ENCODE results near the gene PRXL2B.

The PRXL2B gene

DNA sequence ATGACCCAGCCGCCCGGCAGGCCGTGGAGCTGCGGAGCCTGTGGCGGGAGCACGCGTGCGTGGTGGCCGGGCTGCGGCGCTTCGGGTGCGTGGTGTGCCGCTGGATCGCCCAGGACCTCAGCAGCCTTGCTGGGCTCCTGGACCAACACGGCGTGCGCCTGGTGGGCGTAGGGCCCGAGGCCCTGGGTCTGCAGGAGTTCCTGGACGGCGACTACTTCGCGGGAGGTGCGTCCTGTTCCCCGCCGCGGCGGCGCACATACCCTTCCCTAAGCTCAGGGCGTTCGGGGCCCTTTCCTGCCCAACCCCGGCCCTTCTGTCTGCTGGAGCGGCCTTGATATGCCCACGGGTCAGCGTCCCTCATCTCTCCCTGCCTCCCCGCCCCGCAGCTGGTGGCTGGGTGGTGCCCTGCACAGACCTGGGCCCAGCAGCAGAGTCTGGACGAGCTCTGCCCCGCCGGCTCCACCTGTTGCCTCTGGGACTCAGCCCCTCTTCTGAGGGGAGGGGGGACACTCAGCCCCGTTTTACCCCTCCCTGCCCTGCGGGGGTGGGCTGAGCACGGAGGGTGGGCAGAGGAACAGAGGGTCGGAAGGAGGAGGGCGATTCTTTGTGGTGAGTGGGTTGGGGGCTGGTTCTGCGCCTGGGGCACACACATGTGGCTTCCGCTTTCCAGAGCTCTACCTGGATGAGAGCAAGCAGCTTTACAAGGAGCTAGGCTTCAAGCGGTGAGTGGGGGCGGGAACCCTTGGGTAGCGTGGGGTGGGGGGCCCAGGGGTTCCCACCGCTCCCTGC, 688 bp downstream of the PRXL2B start:
- no peak for FAIRE-seq

DNA sequence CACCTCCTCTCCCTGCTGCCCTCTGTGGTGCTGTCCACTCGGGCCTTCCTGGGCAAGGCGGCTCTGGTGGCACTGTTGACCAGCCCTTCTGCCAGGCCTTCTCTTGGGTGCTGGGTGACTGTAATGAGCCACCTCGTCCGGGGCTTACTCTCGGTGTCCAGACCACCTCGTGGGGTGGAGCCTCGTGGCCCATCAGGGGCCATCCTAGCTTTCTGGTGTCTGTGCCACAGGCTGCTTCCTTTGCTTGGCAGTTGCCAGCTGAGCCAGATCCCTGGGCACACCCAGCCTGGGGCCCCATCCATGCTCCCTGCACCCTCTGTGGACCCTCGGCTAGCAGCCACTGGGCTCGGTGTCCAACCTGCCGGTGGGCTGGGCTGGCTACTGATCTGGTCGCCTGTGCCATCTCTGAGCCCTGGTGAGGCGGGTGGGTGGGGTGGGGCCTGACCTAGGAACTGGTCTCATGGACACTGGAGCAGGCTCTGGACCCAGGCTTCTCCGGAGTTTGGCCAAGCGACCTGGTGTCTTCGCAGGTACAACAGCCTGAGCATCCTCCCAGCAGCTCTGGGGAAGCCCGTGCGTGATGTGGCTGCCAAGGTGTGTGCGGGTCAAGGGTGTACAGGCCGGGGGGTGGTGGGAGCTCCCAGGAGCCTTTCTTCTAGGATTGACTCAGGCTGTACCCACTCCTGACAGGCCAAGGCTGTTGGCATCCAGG, 1.4 kb downstream of the PRXL2B start:
- FAIRE-seq = no peak

DNA sequence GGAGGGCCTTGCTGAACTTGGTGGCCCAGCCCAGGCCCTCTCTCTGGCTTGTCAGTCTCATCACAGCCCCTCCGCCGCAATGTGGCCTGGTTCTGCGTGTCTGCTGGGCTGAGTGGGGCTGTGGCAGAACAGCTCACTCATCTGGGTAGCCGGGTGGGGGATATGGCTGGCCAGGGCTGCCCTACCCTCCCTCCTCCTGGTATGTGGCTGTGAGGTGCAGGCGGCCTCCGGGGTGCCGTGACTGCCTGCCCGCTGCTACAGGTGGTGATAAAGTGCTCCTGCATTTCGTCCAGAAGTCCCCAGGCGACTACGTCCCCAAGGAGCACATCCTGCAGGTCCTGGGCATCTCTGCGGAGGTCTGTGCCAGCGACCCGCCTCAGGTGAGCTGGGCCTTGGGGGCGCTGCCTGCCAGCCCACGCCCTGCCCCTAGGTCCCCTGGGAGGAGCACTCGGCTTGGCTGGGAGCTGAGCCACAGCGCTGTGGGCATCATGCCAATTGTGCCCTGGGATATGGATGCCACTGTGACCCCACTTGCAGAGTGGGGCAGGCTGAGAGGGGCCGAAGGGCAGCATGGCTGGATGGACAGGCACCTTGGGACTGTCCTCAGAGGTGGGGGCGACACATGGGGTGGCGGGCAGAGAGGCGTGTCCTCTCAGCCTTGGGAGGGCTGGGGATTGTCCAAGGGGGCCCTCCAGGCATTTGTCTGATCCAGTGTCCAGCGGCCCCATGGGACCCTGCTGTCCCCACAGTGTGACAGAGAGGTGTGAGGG, 2.3 kb downstream of the PRXL2B start:
- FAIRE-seq = no peak

DNA sequence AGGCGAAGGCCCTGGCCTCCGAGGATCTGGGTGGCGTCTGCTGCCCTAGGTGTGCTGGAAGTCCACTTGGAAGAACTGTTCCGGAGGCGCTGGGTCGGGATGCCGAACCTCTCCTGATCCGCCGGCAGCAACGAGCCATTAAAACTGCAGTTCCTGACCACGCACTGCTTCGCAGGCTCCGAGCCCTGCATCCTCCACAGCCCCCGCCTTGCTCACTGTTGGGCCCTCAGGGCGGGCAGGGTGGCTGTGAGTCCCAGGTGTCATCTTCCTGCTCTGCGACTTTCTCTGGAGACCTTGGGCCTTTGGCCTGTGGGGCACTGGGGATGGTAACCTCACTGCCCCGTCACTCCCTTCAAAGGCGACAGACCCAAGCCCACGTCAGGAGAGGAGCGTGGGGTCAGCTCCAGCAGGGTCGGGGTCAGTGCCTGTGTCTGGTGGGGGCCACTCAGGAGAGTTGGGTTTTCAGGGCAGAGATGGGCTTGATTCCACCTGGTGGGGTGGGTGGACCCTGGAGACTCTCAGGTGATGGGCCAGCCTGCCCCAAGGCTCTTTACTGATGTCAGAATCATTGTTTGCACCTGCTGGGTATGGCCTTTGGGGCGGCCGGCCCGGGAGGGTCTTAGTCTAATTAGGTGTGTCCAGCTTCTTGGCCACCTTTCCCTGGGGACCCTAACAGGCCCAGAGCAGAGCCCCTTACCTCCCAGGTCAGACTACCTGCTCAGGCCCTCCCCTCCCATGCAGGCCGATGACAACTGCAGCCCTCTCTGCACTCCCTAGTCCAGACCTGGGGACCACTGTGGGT, 3.1 kb downstream of the PRXL2B start:
- no peak for FAIRE-seq

DNA sequence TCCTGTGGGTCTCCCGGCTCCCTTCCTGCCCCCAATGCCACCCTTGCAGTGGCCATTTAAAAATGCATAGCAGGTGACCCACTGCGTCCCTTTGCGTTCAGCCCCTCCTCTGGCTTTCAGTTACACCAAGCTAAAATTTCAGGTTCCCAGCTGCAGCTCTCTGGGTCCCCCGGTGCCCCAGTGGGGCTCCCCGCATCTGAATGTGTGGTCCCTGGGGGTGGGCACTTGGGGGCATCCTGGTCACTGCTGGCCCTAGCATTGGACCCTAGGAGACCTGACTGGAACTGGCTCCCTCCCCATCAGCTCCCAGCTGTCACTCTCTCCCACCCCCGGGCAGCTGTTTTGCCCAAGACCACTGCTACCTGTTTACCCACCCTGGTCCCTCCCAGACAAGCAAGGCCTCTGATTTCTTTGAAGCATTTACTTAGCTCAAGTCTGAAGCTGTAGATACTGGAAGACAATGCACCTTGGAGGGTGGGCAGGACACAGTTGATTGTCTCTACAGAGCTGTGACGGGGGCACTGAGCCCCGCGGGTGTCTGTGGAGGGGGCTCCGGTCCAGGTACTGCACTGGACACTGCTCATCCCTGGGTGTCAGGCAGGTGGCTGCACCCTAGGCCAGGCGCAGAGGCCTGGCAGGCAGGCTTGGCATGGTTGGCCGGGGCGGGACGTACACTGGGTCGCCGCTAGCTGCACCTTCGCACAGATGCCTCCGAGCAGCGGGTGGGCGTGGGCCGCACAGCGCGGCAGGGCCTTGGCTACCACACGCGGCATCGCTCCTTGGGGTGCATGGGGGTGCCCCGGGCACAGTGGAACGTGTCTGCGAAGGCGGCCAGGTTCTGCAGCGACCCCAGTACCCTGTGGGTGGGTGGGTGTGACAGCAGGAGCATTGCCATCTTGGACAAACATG, 3.9 kb downstream of the PRXL2B start:
- no peak for FAIRE-seq

DNA sequence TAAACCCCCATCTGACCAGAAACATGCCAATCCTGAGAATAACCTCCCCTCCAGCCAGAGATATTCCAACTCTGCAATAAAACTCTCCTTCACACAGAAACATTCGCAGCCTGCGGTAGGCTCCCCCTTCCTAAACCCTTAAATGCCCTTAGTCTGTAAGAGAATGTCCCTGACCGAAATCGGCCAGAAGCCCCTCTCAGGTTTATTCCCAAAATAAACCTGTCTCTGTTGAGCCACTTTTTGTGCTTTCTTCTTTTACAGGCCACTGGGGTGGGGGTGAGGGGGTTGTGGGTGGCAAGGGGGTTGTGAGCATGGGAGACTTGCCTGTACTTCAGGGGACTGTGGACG, 4.6 kb downstream of the PRXL2B start:
- no peak for FAIRE-seq

DNA sequence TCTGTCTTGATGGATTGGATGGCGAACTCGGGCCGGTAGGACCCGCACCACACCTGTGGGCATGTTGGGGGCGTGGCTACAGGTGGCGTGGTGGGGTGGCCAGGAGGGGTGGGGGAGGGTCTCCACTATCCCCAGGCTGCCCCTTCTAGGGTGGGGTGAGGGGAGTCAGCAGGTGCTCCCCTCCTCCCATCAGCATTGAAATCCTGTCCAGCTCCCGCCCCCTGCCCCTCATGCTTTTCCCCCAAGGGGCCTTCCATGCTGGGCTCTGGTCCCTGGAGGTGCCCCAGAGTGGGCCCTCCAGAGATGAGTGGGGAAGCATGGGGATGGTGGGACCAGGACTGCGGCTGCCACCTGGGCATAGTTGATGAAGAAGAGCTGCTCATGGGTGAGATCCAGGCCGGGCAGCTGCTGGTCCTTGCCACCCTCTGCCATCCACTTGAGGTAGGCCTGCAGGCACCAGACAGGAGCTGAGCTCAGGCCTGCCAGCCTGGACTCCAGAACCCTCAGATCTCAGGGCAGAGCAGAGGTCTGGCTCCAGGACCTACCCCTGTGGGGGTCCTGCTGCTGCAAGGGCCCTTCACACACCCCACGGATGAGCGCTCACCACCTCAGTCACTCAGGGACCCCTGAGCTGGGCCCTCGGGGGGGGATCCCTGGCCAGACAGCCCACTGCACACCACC, 5.1 kb downstream of the PRXL2B start:
- no peak for FAIRE-seq

DNA sequence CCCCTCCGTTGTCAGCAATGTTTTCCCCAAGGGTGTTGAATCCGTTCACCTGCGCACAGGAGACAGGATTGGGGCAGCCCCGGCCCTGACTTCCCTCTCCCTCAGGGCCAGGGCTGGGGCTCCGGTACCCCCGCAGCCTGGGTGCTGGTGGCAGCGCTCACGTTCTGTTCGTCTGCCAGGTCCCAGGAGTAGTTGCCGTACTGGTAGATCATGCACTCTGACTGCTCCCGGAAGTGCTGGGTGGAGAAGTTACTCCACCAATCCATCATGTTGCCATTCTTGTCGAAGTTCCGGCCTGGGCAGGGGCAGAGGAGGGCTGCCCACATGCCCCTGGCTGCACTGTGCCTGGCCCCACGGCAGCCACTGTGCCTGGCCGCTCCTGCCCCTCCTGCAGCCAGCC, 6.1 kb downstream of the PRXL2B start:
- no peak for FAIRE-seq

DNA sequence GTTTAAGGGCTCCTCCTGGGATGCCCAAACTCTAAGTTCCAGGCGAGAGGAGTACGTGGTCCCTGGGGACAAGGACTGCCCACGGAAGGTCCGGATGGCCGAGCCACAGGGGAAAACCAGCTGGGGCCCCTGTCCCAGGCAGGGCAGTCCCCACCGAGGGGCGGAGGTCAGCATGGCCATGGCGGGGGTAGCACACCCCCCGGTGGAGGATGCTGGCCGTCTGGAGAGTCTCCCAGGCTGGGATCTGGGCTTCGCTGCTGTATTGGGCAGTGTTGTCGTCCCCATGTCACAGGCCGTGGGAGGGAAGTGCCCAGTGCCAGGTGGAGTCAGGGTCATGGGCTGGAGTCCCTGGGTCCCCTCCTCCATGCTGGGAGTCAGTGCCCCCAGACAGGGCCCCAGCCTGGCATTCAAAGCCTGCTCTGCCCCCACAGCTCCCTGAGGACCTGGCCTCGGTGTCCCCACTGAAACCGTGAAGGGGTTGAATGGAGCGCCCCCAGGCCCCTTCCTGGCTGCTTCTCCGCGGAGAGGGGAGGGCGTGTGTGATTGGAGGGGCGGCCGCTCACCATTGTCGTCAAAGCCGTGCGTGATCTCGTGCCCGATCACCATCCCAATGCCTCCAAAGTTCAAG, 6.8 kb downstream of the PRXL2B start:
- no peak for FAIRE-seq

DNA sequence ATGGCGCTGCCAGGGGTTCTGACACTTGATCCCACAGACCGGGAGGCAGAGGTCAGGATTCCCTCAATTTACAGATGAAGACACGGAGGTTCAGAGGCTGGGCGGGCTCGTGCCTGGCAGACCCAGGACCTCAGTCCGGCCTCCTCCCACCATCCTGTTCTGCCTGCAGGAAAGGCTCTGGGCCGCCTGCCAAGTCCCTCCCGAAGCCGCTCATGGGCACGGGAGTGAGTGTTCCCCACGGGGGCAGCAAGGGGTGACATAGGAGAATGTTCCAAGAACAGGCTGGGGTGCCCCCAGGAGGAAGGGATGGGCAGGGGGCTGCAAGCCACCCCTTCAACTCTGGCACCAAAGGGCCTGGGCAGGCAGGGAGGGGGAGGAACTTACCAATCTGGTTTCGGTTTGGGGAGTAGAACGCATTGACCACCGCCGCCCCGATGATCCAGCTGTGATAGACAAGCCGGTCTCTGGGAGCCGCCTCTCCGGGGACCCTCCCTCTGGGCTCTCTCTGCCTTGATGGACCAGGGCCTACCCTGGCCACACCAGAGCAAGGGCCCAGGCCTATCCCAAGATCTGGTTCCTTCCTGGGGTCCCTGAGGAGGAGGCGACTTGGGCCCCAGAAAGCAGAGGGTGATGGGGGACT, 7.5 kb downstream of the PRXL2B start:
- FAIRE-seq = no peak

DNA sequence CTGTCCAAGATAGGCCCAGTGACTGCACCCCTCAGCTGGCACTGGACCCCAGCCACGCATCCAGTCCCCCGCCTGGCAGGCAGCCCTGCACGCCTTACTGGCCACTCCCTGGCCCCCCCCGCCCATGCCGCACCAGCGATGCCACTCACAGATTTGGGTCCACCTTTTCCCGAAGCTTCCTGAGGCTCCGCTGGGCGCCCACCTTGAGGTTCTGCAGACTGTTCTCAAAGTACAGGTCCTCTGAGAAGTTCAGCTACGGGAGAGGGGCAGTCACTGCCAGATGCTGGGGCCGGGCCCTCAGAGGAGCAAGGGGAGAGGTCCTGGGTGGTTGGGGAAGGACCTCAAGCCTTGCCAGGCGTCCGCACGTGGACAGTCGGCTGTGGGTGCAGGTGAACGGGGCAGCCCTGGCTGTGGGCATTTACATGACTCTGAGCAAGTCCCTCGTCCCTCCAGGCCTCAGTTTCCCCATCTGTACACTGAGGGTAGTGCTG, 8.1 kb downstream of the PRXL2B start:
- no peak for FAIRE-seq

DNA sequence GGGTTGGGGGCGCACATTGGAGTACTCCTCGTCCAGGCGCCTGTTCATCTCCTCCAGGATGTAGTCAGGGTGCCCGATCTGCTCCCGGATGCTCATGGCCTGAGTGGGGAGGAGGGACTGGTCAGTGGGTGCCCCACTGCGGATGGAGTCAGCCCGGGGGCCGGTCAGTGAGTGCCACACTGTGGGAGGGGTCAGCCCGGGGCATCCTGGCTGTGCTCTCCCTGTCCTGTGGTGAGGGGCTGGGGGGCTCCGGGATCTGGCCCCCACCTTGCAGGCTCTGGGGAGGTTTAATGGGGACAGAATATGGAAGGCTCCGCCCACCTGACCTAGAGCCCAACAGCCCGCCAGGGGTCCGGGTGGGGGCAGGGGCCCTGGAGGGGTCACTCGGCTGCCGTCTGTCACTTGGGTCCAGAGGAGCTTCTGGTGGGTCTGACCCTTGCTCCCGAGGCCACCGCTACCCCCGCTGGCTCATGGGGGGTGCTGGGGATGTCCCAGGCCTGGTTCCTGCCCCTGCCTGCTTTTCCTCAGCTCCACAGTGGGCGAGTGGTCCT, 8.8 kb downstream of the PRXL2B start:
- no peak for FAIRE-seq

DNA sequence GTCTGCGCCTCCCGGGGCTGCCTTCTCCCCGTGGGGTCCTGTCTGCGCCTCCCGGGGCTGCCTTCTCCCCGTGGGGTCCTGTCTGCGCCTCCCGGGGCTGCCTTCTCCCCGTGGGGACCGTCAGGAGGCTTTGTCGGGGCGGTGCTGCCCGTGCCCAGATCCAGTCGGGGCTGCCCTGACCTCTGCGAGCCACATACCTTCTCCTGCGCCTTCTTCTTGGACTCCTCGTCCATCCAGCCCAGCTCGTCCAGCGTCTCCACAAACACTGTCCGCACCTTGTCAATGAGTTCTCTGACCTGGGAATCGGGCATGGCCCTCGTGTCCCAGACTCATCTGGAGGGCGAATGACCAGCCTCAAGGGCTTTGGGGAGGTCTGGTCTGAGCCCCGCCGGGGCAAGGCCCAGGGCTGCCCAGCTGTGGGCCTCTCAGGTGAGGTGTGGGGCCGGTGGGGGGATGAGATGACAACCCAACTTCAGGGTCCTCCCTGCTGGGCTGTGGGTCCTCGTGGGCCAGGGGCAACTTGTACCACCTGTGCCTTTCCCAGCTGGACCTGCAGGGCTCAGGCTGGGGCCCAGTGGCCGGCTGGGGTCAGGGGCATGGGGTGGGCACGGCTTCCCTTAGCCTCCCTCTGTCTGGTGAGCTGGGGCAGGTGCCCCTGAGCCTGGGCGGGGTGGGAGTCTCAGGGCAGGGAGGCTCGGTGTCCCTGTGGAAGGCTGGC, 9.4 kb downstream of the PRXL2B start:
- FAIRE-seq = no peak

DNA sequence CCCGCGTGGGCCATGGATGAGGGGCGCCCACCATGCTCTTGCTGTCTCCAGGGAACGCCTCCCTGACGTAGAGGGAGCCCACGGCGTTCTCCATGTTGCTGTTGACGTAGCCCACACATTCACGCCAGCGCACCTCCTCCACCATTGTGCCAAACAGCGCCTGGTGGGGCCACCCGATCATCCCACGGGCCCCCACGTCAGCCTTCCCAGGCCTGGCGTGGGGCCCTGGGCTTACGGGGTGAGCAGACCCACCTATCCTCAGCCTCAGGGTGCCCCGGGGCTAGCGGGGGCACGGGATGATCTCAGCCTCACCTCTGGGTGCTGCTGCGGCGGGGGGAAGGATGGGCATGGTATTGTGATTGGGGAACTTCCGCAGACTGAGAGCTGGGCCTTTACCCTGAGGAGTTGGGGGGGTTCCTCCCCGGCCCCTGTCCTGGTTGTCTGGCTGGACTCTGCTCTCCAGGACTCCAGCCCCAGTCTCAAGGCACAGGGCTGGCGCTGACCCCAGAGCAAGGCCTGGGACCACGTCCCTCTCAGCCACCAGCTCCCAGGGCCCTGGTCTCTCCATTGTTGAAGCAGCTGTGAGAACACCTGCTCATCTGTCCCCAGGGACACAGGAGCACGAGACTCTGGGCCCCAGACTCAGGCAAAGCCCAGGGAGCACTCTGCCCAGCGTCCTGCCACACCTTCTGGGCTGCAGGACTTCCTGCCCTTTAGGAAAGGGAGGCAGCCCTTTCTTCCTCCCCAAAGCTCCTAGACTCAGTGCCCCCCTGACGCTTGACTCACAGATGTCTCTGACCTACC, 10.2 kb downstream of the PRXL2B start:
- FAIRE-seq = no peak

DNA sequence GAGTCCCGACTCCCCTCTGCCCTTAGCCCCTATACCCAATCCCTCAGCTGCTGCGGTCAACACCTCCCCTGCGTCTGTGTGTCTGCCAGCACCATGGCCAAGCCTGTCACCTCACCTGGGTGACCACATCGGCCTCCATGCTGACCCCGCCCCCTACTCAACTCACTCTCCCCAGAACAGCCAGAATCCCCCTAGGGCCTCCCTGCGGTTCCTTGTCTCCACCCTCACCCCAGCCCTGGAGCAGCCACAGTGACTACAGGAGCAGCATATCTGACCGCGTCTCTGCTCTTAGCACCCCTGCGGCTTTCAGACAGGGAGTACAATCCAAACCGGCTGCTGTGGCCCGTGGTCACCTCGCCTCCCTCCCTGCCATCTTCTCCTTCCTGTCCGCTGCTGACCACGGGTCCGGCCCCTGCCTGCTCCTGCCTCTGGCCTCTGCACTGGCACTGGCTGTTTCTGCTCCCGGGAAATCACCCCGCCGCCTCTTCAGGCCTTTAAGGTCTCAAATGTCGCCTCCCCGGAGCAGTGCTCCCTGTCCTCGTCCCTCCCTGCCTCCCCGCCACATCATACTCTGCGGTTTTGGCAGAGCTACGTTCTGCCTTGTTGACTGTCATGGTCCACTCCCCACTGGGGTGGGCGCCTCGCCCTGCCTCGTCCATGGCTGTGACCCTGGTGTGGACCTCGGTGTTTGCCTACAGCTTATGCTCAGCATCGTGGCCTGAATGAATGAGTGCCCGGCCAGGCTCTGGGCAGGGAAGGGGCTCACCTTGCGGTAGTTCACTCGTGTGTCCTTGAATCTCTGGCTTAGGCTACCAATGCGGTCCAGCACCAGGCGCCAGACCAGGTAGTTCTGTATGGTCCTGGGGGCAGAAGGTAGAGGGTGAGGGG, 11.1 kb downstream of the PRXL2B start:
- no peak for FAIRE-seq

DNA sequence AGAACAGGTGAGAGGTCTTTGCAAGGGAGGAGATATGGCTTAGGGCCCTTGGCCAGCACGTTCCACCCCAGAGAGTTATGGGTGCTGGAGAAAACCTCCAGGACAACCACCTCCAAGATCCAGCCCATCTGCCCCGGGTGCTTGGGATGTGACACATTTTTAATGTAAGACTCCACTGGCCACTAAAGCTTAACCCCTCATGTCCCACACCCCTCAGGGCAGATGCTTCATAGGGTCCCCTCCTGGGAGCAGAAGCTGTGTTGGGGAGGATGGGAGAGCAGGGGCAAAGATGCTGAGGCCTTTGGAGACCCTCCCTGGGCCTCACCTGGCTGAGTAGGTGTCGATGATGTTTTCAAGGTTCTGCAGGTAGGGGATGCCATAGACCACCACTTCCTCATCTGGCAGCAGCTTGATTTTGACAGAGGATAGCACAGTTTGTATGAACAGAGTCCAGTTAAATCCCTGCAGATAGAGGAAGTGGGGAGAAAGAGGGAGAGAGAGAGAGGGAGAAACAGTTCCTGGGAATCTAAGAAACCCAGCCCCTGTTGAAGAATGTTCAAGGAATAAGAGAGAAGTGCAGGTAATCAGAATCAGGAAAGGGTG, 11.9 kb downstream of the PRXL2B start:
- no peak for FAIRE-seq

All from islet of Langerhans (tissue), 1 donor.